ENCODE results near the gene PLET1.

The PLET1 gene

GRCh38 chr11:112237451-112237850 lies 23.2 kb downstream of the PLET1 start:
- no peak for DNase-seq

GRCh38 chr11:112235750-112236390 lies 24.8 kb downstream of the PLET1 start:
- DNase-seq: no peak

GRCh38 chr11:112231952-112232351 lies 28.7 kb downstream of the PLET1 start:
- DNase-seq: no peak

- no peak for DNase-seq
Measured at GRCh38 chr11:112229746-112230433, 30.8 kb downstream of the PLET1 start.

- DNase-seq: no peak
Measured at GRCh38 chr11:112229159-112229558, 31.5 kb downstream of the PLET1 start.

- no peak for DNase-seq
Measured at GRCh38 chr11:112228706-112229105, 32.0 kb downstream of the PLET1 start.

- no peak for DNase-seq
Measured at GRCh38 chr11:112227471-112227870, 33.2 kb downstream of the PLET1 start.

- DNase-seq: peak; percentile 76
Measured at GRCh38 chr11:112226831-112227401, 33.7 kb downstream of the PLET1 start.

- peak; percentile 96 for DNase-seq
Measured at GRCh38 chr11:112226062-112226830, 34.4 kb downstream of the PLET1 start, which contains the start of gene PTS. TSS of gene PTS (plus strand) at chr11:112226428. CDS start at chr11:112226444, 16 bp downstream.

- DNase-seq: no peak
Measured at GRCh38 chr11:112225753-112226061, 35.0 kb downstream of the PLET1 start.

- no peak for DNase-seq
Measured at GRCh38 chr11:112223754-112224532, 36.7 kb downstream of the PLET1 start.

GRCh38 chr11:112223121-112223520 lies 37.5 kb downstream of the PLET1 start:
- no peak for DNase-seq

- no peak for DNase-seq
Measured at GRCh38 chr11:112222303-112222702, 38.4 kb downstream of the PLET1 start.

GRCh38 chr11:112221274-112221835 lies 39.3 kb downstream of the PLET1 start:
- DNase-seq: no peak

- peak; percentile 92 for DNase-seq
Measured at GRCh38 chr11:112219476-112220232, 41.0 kb downstream of the PLET1 start.

GRCh38 chr11:112216561-112217105 lies 44.0 kb downstream of the PLET1 start:
- no peak for DNase-seq

- DNase-seq: no peak
Measured at GRCh38 chr11:112215621-112216020, 45.0 kb downstream of the PLET1 start.

- no peak for DNase-seq
Measured at GRCh38 chr11:112213753-112214152, 46.9 kb downstream of the PLET1 start.

- peak; percentile 33 for DNase-seq
Measured at GRCh38 chr11:112212710-112213109, 48.0 kb downstream of the PLET1 start.

GRCh38 chr11:112212290-112212689 lies 48.4 kb downstream of the PLET1 start:
- DNase-seq: no peak

GRCh38 chr11:112211536-112211935 lies 49.1 kb downstream of the PLET1 start:
- no peak for DNase-seq
